SJCRH30 (cell line): ENCODE data around the gene RAX2. TPM values are rescaled to one million over a fixed set of nuclear protein-coding genes. Genes with fewer than 3 reads are reported as not detected.
"Not testable (repeated sequence)": the region's sequence is repeated elsewhere in the genome, so short reads cannot be mapped to it uniquely, and the experiment has no call there.

ENCODE experiments used
- DNase-seq, 2 experiments: peaks; one replicate each; pipeline ENCODE4 v3.0.0-alpha.2; 2015 to 2020
- H3K27ac ChIP-seq: fragments of 250-450 bp; sonication (Bioruptor Pico); 2 replicates; pipeline ENCODE4 v1.5.1; 2020; ENCODE audit warnings: mild to moderate bottlenecking, moderate library complexity
- H3K27me3 ChIP-seq: fragments of 250-450 bp; sonication (Bioruptor Pico); 2 replicates; pipeline ENCODE4 v1.5.1; 2020; ENCODE audit warnings: mild to moderate bottlenecking, moderate library complexity
- H3K36me3 ChIP-seq: fragments of 250-450 bp; sonication (Bioruptor Pico); 2 replicates; pipeline ENCODE4 v1.5.1; 2020; ENCODE audit warnings: mild to moderate bottlenecking, moderate library complexity
- H3K4me1 ChIP-seq: fragments of 250-450 bp; sonication (Bioruptor Pico); 2 replicates; pipeline ENCODE4 v1.5.1; 2020; ENCODE audit warnings: mild to moderate bottlenecking, moderate library complexity
- H3K4me3 ChIP-seq: fragments of 250-450 bp; sonication (Bioruptor Pico); 2 replicates; pipeline ENCODE4 v1.5.1; 2020; ENCODE audit warnings: mild to moderate bottlenecking, moderate library complexity
- H3K9me3 ChIP-seq: fragments of 250-450 bp; sonication (Bioruptor Pico); replicated peaks from 2 replicates; pipeline ENCODE4 v1.5.1; 2020; ENCODE audit warnings: mild to moderate bottlenecking, moderate library complexity
- total RNA-seq: library from RNA; depleted of rRNA; stranded (reverse); fragments of >200 nt; shearing (Covaris generic); gene quantifications from 2 replicates; pipeline ENCODE4 v1.2.3, GENCODE V29; 2014; rRNA removed

Gene RAX2
- not detected in 2 replicates for total RNA-seq

GRCh38 chr19:3771906-3772455, at the start of gene RAX2:
TSS of gene RAX2 (minus strand) at chr19:3772228. CDS start at chr19:3771742, 486 bp downstream.
- DNase-seq = no peak
- H3K27ac ChIP-seq = no peak within 1 kb of the TSS
- no peaks in the 10 kb centered on the region for H3K36me3 ChIP-seq
- no peaks in the 10 kb centered on the region for H3K4me1 ChIP-seq
- H3K27me3 ChIP-seq = peaks cover 12% of the 10 kb centered on the region; the same call in 1 of the 2 replicates
- no peaks in the 10 kb centered on the region for H3K9me3 ChIP-seq
- H3K4me3 ChIP-seq = no peak within 1 kb of the TSS

GRCh38 chr19:3821156-3821555, 49.1 kb upstream of the RAX2 start:
- no peaks in the 10 kb centered on the region for H3K36me3 ChIP-seq
- H3K4me3 ChIP-seq = no peak overlapping the region
- no peak for DNase-seq
- no peak overlapping the region for H3K27ac ChIP-seq
- no peaks in the 10 kb centered on the region for H3K4me1 ChIP-seq
- peaks cover 25% of the 10 kb centered on the region for H3K27me3 ChIP-seq
- no peaks in the 10 kb centered on the region for H3K9me3 ChIP-seq

- H3K27ac ChIP-seq = no peak overlapping the region
Observed at GRCh38 chr19:3819989-3820388, 48.0 kb upstream of the RAX2 start.

GRCh38 chr19:3818918-3819317, 46.9 kb upstream of the RAX2 start:
- no peak overlapping the region for H3K27ac ChIP-seq
- no peak overlapping the region for H3K4me3 ChIP-seq
- peaks cover 17% of the 10 kb centered on the region for H3K27me3 ChIP-seq
- H3K9me3 ChIP-seq = no peaks in the 10 kb centered on the region
- H3K4me1 ChIP-seq = no peaks in the 10 kb centered on the region
- H3K36me3 ChIP-seq = no peaks in the 10 kb centered on the region
- DNase-seq = no peak

More at GRCh38 chr19:3819989-3820388, 48.0 kb upstream of the RAX2 start:
- Histone ChIP-seq H3K4me1 (no peaks in the 10 kb centered on the region), H3K27me3 (peaks cover 17% of the 10 kb centered on the region), H3K36me3 (no peaks in the 10 kb centered on the region), H3K4me3 (no peak overlapping the region), H3K9me3 (no peaks in the 10 kb centered on the region)
- no peak for DNase-seq

GRCh38 chr19:3818466-3818865, 46.4 kb upstream of the RAX2 start:
- Histone ChIP-seq H3K9me3 (no peaks in the 10 kb centered on the region), H3K4me3 (no peak overlapping the region), H3K36me3 (no peaks in the 10 kb centered on the region), H3K27me3 (peaks cover 20% of the 10 kb centered on the region), H3K4me1 (no peaks in the 10 kb centered on the region), H3K27ac (no peak overlapping the region)
- DNase-seq = no peak

- no peaks in the 10 kb centered on the region for H3K9me3 ChIP-seq
- peaks cover 21% of the 10 kb centered on the region for H3K27me3 ChIP-seq
- H3K27ac ChIP-seq = no peak overlapping the region
- no peak overlapping the region for H3K4me3 ChIP-seq
- no peaks in the 10 kb centered on the region for H3K36me3 ChIP-seq
- no peaks in the 10 kb centered on the region for H3K4me1 ChIP-seq
- no peak for DNase-seq
Observed at GRCh38 chr19:3817761-3818160, 45.7 kb upstream of the RAX2 start.

- Histone ChIP-seq H3K4me3 (no peak overlapping the region), H3K4me1 (no peaks in the 10 kb centered on the region), H3K27ac (no peak overlapping the region)
Observed at GRCh38 chr19:3816566-3817218, 44.7 kb upstream of the RAX2 start.

GRCh38 chr19:3816148-3816547, 44.1 kb upstream of the RAX2 start:
- DNase-seq, H3K4me1 ChIP-seq, H3K36me3 ChIP-seq, H3K9me3 ChIP-seq, H3K4me3 ChIP-seq, H3K27ac ChIP-seq: not testable (repeated sequence)
- H3K27me3 ChIP-seq = peaks cover 11% of the 10 kb centered on the region

More at GRCh38 chr19:3816566-3817218, 44.7 kb upstream of the RAX2 start:
- no peaks in the 10 kb centered on the region for H3K36me3 ChIP-seq
- peaks cover 13% of the 10 kb centered on the region for H3K27me3 ChIP-seq
- no peak for DNase-seq
- no peaks in the 10 kb centered on the region for H3K9me3 ChIP-seq

GRCh38 chr19:3814648-3815047, 42.6 kb upstream of the RAX2 start:
- H3K36me3 ChIP-seq = no peaks in the 10 kb centered on the region
- no peak overlapping the region for H3K4me3 ChIP-seq
- no peaks in the 10 kb centered on the region for H3K9me3 ChIP-seq
- no peaks in the 10 kb centered on the region for H3K4me1 ChIP-seq
- DNase-seq = no peak
- peaks cover 11% of the 10 kb centered on the region for H3K27me3 ChIP-seq
- H3K27ac ChIP-seq = no peak overlapping the region

- DNase-seq = no peak
- H3K9me3 ChIP-seq = no peaks in the 10 kb centered on the region
- no peak overlapping the region for H3K27ac ChIP-seq
- H3K36me3 ChIP-seq = no peaks in the 10 kb centered on the region
- no peak overlapping the region for H3K4me3 ChIP-seq
- H3K4me1 ChIP-seq = no peaks in the 10 kb centered on the region
- H3K27me3 ChIP-seq = peaks cover 11% of the 10 kb centered on the region
Observed at GRCh38 chr19:3813473-3814392, 41.7 kb upstream of the RAX2 start.

GRCh38 chr19:3810708-3811355, 38.8 kb upstream of the RAX2 start:
- H3K27me3 ChIP-seq = peaks cover 7% of the 10 kb centered on the region; the same call in 1 of the 2 replicates
- H3K27ac ChIP-seq = no peak overlapping the region
- no peak overlapping the region for H3K4me3 ChIP-seq
- H3K9me3 ChIP-seq = no peaks in the 10 kb centered on the region
- H3K36me3 ChIP-seq = no peaks in the 10 kb centered on the region
- no peaks in the 10 kb centered on the region for H3K4me1 ChIP-seq
- no peak for DNase-seq

GRCh38 chr19:3809881-3810707, 38.1 kb upstream of the RAX2 start:
- no peaks in the 10 kb centered on the region for H3K9me3 ChIP-seq
- no peak overlapping the region for H3K27ac ChIP-seq
- H3K27me3 ChIP-seq = peaks cover 7% of the 10 kb centered on the region; the same call in 1 of the 2 replicates
- no peaks in the 10 kb centered on the region for H3K4me1 ChIP-seq
- H3K4me3 ChIP-seq = no peak overlapping the region
- no peak for DNase-seq
- no peaks in the 10 kb centered on the region for H3K36me3 ChIP-seq

GRCh38 chr19:3808420-3809143, 36.6 kb upstream of the RAX2 start:
- H3K9me3 ChIP-seq = no peaks in the 10 kb centered on the region

More at GRCh38 chr19:3808420-3809143, 36.6 kb upstream of the RAX2 start:
- Histone ChIP-seq H3K4me3 (no peak overlapping the region), H3K27ac (no peak overlapping the region), H3K4me1 (peaks cover 4% of the 10 kb centered on the region; the same call in 1 of the 2 replicates), H3K27me3 (peaks cover 4% of the 10 kb centered on the region; the same call in 1 of the 2 replicates), H3K36me3 (no peaks in the 10 kb centered on the region)
- DNase-seq = no peak
